ENCODE data around the gene HNRNPL.

DNA sequence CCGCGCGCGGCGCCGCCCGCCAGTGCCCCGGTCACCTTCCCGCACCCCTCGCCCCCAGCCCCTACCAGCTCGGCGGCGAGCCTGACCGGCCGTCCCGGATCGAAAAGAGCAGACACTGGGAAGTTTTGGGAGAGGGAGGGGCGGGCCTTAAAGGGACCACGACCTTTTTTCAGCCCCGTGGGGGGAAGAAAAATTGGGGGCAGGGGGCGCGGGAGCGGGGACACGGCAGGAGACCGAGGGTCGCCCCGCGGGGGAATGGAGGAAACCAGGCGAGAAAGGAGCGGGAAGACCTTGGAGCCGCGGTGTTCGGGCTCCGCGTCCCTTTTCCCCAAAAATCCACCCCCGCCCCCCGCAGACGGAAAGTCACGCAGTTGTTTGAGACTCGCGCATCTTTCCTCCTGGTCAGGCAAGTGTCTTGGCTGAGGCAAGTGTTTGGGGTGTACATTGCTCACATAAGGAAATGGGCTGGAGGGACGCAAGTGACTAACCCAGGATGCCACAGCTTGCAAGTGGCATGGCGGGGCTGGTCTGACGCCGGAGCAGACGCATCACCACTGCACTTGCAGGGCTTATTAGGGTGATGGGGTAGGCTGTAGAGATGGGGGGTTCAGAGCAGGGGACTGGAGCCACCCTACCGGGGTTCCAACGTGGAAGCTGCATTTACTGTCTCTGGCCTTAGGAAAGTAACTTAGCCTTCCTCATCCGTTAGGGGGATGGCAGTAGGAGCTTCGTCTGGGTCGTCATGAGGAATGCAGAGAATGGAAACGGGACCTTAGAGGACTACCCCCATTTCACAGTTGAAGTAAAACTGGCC, 2.7 kb upstream of the HNRNPL start:
- TF ChIP-seq, protein P1, sequence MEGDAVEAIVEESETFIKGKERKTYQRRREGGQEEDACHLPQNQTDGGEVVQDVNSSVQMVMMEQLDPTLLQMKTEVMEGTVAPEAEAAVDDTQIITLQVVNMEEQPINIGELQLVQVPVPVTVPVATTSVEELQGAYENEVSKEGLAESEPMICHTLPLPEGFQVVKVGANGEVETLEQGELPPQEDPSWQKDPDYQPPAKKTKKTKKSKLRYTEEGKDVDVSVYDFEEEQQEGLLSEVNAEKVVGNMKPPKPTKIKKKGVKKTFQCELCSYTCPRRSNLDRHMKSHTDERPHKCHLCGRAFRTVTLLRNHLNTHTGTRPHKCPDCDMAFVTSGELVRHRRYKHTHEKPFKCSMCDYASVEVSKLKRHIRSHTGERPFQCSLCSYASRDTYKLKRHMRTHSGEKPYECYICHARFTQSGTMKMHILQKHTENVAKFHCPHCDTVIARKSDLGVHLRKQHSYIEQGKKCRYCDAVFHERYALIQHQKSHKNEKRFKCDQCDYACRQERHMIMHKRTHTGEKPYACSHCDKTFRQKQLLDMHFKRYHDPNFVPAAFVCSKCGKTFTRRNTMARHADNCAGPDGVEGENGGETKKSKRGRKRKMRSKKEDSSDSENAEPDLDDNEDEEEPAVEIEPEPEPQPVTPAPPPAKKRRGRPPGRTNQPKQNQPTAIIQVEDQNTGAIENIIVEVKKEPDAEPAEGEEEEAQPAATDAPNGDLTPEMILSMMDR (IDR thresholded peaks at IDR 0.05 in 4 of 5, conservative IDR thresholded peaks at IDR 0.05 in 1 of 5) = no peak
- TF ChIP-seq POLR2A (IDR thresholded peaks at IDR 0.05) = peak in 1 of 2 donors; percentile 13
